Iris pigment epithelial cell (primary cell): Measurements from ENCODE around the gene DCAF8.
"Not testable (repeated sequence)": the region's sequence is repeated elsewhere in the genome, so short reads cannot be mapped to it uniquely, and the experiment has no call there.

Source experiments
- DNase-seq: peaks from one replicate; pipeline ENCODE4 v3.0.0-alpha.2; 2011; ENCODE audit warnings: low read depth

DCAF8 gene

DNA sequence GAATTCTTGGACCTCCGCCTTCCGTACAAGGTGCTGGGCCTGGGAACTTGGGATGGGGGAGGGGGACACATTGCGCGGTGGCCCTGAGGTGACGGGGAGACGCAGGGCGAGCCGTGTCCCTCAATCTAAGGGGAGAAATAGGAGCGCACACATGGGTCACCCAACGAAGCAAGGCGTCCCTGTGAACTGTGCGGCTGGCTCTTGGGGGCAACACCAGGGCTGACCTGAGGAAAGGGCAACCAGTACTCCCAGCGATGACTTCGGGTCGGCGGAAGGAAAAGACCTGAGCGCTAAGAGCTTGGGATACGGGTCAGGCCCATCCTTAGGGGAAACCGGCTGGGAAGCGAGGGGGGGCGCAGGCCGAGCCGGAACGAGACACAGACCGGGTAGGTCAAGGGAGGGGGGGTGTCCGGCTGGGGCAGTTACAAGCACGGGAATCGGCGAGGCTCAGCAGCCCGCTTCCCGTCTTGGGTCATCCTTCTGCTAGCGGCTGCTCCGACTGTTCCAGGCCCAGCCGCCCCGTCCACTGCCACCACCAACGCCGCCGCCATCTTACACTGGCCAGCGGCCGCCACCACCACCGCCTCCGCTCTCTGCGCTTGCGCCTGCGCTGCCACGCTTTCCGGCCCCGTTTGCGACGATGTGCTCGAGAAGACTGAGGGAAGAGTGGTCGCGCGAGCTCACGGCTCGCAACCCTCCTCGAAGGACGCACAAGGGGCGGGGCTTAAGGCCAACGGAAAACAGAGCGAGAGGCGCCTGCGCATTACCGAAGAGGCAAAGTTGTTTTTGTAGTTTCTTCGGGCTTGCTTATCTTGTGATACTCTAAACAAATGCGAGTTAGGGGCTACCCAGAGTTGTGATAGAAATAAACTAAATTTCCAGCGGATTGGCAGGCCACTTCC, at the start of gene DCAF8:
Gene DCAF8 (minus strand): TSS at position 657 of the 902 bp plus-strand sequence. CDS start 18,541 bp downstream, outside the sequence.
- DNase-seq: peak; percentile 98

DNA sequence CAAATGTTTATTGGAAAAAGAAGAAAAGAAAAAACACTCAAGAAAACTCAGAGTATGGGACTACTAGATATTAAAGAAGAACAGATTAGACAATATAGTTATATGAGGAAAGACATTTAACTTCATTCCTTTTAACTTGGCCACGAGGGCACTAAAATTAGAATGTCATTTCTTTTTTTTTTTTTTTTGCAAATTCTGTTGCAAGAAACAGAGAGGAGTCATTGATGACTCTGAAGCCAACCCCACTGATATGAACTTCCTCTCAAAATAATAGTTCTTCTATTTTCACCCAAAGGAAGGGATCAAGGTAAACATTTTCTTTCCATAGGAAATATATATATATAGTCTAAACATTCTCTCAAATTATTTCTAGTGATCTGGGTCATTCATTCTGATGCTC, 47.2 kb upstream of the DCAF8 start:
- no peak for DNase-seq

DNA sequence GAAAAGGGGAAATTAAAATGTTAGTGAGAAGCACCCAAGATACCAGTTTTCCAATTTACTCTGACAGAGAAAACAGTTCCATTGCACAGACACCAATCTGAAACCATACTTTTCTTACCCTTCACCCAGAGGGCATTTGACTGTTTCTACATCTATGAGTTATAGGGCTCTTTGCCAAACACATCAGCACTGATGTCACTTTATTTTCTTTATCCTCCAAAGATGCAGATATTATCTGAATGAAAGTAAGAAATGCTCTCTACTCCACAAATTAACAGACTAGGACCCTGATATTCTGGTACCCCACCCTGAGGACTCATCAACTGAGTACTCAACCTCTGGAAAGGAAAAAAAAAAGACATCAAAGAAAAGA, 46.8 kb upstream of the DCAF8 start:
- DNase-seq: peak; percentile 53

DNA sequence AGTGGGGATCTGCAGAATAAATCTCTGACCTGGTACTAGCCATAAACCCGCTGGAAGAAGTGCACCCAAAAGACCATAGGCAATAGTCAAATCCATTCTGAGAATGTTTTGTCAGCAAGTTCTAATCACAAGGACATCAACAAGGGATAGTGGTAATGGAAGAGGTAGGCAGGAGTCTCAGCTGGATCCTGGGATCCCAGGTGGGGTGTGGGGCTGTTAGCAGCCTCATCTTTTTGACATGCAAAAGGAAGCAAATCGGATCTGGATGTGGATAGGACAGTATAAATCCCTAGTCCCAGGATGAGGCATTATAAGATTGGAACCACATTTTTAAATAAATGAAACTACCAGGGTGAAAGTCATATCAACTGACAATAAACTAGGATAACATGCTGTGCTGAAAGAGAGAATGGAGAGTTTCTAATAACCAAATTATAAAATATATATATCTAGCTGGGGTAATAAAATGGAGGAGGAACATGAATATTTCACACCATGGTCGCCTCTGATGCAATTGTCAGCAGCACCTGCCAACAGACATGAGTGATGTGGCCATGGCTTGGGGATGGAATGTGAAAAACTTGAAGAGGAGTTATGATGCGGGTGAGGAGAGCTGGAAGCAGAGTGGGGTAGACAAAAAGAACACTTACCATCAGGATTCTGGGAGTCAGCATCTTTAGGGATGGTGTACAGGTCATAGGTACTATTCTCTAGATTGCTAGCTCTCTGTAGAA, 46.3 kb upstream of the DCAF8 start:
- DNase-seq: peak; percentile 65

DNA sequence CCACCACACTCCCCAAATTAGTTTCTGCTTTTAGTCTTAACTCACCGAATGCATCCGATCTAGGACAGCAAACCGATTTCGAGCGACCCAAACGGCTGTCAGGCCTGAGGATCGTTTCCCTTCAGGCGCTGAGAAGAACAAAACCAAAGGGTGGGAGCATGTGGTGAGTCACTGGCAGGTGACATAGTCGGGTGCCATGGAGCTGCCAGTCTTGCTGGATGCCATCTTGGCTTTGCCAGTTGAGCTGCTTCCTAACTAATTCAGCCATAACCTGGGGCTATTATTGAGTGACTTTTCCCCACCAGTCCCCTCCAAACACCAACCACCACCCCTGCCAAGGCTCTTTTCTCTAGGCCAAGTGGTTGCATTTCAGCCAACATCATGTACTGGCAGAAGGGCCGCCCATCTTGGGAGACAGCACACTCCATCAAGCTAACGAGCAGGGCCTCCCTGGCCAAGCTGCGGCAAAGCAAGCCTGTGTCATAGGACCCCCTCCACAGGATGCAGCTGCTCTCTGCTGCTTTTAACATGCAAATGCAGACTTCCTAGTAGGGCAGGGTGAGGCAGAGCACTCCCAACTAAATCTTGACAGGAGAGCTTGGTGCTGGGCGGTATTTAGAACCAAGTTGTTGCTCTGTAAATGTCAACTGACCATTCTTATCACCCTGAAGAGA, 44.9 kb upstream of the DCAF8 start:
- DNase-seq: peak; percentile 38

DNA sequence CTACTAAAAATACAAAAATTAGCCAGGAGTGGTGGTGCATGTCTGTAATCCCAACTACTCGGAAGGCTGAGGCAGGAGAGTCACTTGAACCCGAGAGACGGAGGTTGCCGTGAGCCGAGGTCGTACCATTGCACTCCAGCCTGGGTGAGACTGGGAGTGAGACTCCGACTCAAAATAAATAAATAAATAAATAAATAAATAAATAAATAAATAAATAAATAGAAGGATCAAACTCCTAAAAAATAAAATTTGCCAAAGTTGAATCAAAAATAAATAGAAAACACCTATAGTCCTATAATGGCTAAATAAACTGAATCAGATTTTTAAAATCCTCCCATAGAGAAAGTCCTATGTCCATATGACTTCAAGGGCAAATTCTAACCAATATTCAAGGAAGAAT, 37.8 kb upstream of the DCAF8 start:
- DNase-seq: no peak

DNA sequence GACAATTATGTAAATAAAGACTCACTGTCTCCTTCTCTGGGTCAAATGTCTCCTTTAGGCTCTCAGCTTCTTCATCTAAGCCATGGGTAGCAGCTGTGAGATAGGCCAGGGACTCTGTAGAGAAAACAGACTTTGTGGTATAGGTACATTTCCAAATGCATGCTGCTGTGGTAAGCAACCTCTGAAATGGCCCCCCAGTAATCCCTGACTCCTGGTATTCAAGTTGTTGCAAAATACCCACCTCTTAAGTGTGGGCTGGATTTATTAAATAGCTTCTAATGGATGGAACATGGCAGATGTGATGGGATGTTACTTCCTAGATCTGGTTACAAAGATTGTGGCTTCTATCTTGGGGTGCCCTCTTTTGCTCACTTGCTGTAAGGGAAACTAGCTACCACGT, 33.7 kb upstream of the DCAF8 start:
- DNase-seq: peak; percentile 54

DNA sequence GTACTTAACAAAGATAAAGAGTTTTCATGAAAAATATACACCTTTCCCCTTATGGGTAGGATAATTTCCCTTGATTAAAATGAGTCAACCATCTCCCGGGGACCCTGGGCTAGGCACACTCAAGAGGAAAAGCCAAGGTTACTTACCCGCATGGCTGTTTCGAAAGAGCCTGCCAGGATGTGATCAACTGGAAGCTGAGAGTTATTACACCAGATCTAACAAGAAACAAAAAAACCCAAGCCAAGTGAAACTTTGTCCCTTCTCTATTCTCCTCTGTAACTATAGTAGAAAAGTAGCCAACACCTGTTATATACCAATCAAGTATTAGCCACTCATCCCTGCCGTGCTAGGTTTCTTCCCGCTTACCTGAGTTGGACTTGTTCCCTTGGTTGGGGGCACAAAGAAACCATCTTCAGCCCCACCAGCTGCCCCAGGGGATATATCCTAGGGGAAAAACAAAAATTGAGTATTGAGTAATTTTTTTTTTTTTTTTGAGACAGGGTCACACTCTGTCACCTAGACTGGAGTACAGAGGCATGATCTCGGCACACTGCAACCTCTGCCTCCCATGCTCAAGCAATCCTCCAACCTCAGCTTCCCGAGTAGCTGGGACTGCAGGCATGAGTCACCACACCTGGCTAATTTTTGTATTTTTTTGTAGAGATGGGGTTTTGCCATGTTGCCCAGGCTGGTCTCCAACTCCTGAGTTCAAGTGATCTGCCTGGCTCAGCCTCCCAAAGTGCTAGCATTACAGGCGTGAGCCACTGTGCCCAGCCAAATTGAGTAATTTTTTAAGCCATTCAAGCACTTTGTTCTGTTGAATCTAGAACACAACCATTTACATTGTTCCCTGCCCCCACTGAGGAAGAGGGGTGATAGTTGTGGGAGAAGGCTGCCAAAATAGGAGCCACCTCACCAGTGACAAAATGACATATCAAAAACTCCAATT, 30.9 kb upstream of the DCAF8 start:
- DNase-seq: no peak

DNA sequence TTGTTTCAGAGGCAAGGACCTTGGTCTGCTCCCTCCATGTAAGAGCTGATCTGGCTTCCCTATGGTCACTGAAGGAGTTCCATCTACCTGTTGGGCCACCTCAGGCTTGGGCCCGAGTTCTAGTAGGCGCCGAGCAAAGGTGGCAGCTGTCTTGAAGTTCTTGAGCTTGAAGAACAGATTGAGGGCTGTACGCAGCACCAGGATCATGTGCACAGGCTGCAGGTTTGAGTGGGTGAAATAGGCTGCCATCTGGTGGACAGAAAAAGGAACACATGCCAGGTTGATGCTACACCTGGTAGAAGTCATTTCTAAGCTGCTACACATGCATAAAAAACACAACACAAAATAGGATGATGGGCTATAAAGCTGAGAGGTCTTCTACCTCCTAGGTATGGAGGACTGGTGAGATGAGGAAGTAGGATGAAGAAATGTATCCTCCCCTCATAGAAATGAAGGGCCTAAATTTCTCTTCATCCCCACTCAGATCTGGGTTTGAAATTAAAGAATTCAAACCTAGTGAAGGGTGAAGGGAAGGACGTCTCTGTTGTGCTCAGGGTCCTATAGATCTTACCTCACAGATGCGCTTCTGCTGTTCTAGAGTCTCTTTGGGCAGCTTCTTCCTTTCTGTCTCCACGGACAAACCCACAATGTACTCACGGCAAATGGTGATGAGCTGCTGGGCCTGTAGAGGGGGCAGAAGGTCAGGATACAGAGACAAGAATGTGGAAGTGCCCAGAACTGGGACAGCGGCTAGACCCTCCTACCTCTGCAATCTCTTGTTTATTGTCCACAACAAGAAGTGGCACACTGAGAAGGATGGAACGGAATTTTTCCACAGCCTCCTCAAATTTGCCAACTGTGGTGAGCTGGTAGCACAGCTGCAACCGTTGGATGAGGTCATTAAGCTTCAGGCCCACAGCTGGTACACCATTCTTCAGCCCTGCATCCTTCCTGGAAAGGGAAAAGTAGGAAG, 29.2 kb upstream of the DCAF8 start:
- DNase-seq: peak; percentile 73

DNA sequence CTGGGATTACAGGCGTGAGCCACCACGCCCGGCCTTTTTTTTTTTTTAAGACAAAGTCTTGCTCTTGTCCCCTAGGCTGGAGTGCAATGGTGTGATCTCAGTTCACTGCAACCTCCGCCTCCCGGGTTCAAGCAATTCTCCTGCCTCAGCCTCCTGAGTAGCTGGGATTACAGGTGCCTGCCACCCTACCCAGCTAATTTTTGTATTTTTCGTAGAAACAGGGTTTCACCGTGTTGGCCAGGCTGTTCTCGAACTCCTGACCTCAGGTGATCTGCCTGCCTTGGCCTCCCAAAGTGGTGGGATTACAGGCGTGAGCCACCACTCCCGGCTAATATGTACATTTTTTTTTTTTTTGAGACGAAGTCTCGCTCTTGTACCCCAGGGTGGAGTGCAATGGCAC, 25.4 kb upstream of the DCAF8 start:
- not testable (repeated sequence) for DNase-seq

DNA sequence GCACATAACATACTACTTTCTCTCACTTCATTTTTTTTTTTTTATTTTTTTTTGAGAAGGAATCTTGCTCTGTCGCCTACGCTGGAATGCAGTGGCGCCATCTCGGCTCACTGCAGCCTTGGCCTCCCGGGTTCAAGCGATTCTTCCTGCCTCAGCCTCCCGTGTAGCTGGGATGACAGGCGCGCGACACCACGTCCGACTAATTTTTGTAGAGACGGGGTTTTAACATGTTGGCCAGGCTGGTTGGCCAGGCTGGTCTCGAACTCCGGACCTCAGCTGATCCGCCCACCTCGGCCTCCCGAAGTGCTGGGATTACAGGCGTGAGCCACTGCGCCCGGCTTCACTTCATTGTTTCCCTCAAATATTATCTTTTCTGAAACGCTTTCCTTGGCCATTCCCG, 23.2 kb upstream of the DCAF8 start:
- no peak for DNase-seq

DNA sequence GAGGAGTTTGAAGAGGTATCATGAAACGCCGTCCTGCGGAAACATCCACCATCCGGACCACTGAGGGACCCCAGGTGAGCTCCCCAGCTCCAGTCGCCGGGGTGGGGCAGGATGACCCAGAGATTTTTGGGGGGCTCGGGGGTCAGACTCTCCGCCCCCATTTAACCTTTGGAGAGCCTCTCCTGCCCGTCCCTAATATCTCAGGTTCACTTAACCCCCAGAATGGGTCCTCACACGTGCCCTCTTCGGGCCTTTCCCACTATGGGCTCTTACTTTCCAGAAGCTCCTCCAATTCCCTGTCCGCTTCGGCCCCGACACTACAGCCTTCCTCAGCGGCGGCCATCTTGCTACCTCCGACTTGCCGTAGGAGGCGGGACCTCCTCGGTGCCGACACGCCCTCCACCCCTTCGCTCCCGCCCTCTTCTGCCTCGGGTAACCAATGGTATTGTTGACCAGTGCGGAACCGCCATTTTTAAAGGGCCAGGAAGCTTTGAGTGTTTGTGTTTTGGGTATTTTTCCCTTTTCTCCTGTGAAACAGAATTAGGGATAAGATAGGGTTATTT, 22.5 kb upstream of the DCAF8 start, which contains the start of gene PEX19:
Gene PEX19 (minus strand): TSS at position 352 of the 563 bp plus-strand sequence. CDS start 9 bp downstream, at position 343.
- DNase-seq: peak; percentile 95

DNA sequence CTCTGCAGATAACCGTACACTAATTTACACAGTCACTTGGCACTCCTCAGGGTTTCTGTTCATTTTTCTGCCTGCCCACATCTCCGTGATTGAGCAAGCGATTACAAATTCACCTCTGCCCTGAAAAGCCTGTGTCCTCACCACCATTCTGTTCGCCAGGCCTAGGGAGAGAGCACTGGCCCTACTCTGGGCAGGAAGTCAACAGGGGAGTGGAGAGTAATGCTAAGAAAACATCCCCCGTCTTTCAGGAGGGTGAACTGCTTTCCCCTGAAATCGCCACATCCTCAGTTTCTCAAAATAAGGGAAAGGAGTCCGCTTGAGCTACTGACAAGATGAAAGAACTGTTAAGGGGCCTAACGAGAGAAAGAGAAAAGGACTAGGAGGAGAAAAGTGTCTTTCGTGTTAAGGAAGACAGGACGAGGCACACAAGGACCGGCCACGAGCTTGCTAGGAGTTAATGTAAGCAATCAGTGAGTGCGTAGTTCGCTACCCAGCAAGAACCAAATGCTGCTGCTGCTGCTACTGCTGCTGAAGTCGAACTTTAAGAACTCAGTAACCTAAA, 22.0 kb upstream of the DCAF8 start:
- peak; percentile 90 for DNase-seq

DNA sequence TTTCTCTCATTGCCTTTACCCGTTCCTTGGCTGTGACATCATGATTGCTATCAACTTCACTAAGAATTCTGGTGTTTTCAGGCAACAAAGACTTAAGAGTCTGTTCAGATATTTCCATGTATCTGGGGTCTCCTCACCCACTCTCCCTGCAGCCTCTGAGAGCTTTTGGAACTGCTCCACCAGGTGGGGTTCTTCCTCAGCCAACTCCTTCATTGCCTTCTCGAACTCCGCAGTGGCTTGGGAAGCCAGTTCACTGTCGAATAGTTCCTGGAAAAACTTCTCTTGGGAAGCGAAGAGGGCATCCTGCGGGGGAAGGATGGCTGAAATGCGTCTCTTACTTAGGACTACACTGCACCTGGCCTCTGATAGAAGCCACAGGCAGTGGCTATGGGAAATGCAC, 20.5 kb upstream of the DCAF8 start:
- no peak for DNase-seq

DNA sequence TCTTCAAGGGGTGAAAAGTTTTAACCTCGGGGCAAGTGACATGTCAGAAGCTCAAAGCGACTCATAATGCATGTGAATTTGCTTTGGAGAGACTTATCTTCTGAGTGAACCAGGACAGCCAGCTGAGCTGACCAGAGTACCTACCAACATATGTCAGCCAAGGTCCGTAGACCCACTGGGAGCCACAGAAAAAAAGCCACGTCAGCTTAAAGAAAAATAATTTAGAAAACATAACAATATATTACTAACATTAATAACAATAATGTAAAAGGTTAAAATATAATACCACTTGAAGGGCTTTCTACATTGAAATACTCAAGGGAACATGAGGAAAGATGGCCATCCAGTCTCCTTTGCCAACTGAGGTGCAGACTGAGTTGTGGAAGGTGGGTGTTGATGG, 15.6 kb upstream of the DCAF8 start:
- DNase-seq: no peak

DNA sequence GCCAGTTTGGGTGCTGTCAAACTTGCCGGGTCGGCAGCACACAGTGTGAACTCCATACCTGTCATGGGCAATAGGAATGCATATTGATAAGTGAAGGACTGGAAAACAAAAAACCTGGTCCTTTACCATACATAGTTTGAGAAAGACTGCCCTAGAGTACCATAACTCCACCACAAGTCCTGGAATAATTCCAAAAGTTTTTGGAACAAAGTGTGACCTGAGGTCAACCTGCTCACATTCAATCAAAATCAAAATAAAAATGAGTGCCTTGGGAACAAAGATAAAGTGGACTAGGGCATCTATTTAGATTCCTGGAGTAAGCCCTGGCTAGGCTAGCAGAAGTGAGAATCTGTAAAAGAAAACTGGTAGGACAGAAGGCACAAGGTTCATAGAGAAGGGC, 15.0 kb upstream of the DCAF8 start:
- no peak for DNase-seq

DNA sequence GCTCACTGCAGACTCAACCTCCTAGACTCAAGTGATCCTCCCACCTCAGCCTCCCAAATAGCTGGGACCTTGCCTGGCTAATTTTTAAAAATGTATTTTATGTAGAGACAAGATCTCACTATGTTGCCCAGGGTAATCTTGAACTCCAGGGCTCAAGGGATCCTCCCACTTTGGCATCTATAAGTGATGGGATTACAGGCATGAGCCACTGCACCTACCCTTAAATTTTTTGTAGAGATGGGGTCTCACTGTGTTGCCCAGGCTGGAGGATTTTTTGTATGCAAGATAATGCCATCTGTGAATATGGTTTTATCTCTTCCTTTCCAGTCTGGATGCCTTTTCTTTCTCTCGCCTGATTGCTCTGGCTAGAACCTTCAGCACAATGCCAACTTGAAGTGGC, 8.7 kb upstream of the DCAF8 start:
- DNase-seq: no peak

DNA sequence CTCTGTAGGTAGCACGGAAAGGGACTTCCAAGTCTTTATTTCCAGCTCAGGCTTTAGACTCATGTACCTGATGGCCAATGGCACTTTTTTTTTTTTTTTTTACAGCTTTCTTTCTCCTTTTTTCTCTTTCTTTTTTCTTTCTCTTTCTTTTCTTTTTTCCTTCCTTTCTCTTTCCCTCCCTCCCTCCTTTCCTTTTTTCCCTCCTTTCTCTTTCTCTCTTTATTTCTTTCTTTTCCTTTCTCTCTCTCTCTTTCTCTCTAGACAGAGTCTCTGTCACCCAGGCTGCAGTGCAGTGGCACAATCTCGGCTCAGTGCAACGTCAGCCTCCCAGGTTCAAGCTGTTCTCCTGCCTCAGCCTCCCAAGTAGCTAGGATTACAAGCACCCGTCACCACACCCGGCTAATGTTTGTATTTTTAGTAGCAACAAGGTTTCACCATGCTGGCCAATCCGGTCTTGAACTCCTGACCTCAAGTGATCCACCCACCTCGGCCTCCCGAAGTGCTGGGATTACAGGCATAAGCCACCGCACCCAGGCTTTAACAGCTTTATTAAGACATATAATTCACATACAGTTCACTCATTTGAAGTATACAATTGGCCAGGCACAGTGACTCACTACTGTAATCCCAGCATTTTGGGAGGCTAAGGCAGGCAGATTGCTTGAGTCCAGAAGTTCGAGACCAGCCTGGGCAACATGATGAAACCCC, 5.1 kb upstream of the DCAF8 start:
- DNase-seq: no peak

DNA sequence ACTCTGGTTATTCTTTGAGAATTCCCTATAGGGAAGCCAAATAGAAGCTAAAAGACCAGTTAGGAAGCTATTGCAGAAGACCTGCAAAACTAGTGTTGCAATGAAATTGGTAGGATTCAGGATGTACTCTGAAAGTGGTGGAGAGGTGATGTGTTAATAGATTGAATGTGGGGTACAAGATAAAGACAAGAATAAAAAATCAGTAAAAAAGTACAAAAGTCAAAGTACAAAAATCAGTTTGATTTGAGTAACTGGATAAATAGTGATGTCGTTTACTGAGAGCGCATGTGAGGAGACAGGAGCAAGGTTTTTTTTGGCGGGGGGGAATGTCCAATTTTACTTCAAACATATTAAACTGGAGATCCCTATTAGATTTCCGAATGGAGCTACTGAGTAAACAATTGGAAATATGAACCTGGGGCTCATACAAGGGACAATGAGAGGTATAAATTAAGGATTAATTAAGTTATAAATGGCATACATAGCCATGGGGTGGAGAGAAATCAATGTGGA, 2.5 kb upstream of the DCAF8 start:
- DNase-seq: no peak
